Stimulated activated CD8-positive, alpha-beta memory T cell treated with anti-CD3 and anti-CD28 coated beads, Interleukin-7, amount 100 ng/mL, for 4 hours (primary cell): ENCODE measurements around the gene MRM3.
"Not testable (repeated sequence)": the region's sequence is repeated elsewhere in the genome, so short reads cannot be mapped to it uniquely, and the experiment has no call there.

Experiments
- DNase-seq, 2 donors: peaks; one replicate each; pipeline ENCODE4 v3.0.0-alpha.2; 2020; ENCODE audit warnings: low read depth in 2 of 2

The MRM3 gene

GRCh38 chr17:753418-753817 is 28.7 kb upstream of the MRM3 start:
- no peak for DNase-seq

- not testable (repeated sequence) for DNase-seq
These were observed 26.7 kb upstream of the MRM3 start for GRCh38 chr17:755319-755961.

GRCh38 chr17:756010-756567 is 26.1 kb upstream of the MRM3 start:
- DNase-seq, result not testable (repeated sequence)

- DNase-seq, result no peak
These were observed 22.2 kb upstream of the MRM3 start for GRCh38 chr17:759964-760363.

GRCh38 chr17:760371-760770 is 21.8 kb upstream of the MRM3 start:
- no peak for DNase-seq

GRCh38 chr17:767076-767475 is 15.1 kb upstream of the MRM3 start:
- DNase-seq, result no peak

GRCh38 chr17:773016-773415 is 9.1 kb upstream of the MRM3 start:
- DNase-seq, result no peak

GRCh38 chr17:773467-774312 is 8.5 kb upstream of the MRM3 start:
- DNase-seq, result no peak

GRCh38 chr17:774313-774584 is 7.9 kb upstream of the MRM3 start:
- no peak for DNase-seq

- no peak for DNase-seq
These were observed 4.1 kb upstream of the MRM3 start for GRCh38 chr17:778096-778495.

- no peak for DNase-seq
These were observed 2.0 kb downstream of the MRM3 start for GRCh38 chr17:784143-784542.

GRCh38 chr17:785901-786300 is 3.7 kb downstream of the MRM3 start:
- DNase-seq, result not testable (repeated sequence)

- no peak for DNase-seq
These were observed 5.6 kb downstream of the MRM3 start for GRCh38 chr17:787641-788221.

- DNase-seq, result no peak
These were observed 6.4 kb downstream of the MRM3 start for GRCh38 chr17:788551-788950.

- DNase-seq, result no peak
These were observed 7.1 kb downstream of the MRM3 start for GRCh38 chr17:789160-789840.

- DNase-seq, result not testable (repeated sequence)
These were observed 8.0 kb downstream of the MRM3 start for GRCh38 chr17:789931-790873.

- DNase-seq, result not testable (repeated sequence)
These were observed 8.7 kb downstream of the MRM3 start for GRCh38 chr17:790874-791247.

GRCh38 chr17:791829-792228 is 9.7 kb downstream of the MRM3 start:
- DNase-seq, result no peak

- no peak for DNase-seq
These were observed 10.1 kb downstream of the MRM3 start for GRCh38 chr17:792277-792676.

GRCh38 chr17:794876-795275 is 12.7 kb downstream of the MRM3 start:
- peak in 1 of 2 donors; percentile 16 for DNase-seq

GRCh38 chr17:795276-795675 is 13.1 kb downstream of the MRM3 start:
- DNase-seq, result no peak
